Tibial nerve (tissue), 4 donors: ENCODE results near the gene KLK12. TPM values are rescaled to one million over a fixed set of nuclear protein-coding genes. Genes with fewer than 3 reads are reported as not detected.

Experiments used
- DNase-seq, 2 donors: peaks; one replicate each; pipeline ENCODE4 v3.0.0-alpha.2; 2019; ENCODE audit warnings: low spot score in 2 of 2
- H3K27ac ChIP-seq, 4 donors: fragments of 200-600 bp; sonication (generic) in 3 of 4; one replicate each; pipeline ENCODE4 v1.5.1; 2017 to 2019; ENCODE audit warnings: mild to moderate bottlenecking in 1 of 4
- H3K27me3 ChIP-seq, 2 donors: fragments of 200-600 bp; sonication (generic) in 1 of 2; one replicate each; pipeline versions ENCODE4 v1.5.1 to v1.6.0; 2017 to 2019
- H3K36me3 ChIP-seq, 3 donors: fragments of 200-600 bp; sonication (generic); one replicate each; pipeline ENCODE4 v1.5.1; 2018 to 2019
- H3K4me1 ChIP-seq, 4 donors: fragments of 200-600 bp; sonication (generic) in 3 of 4; one replicate each; pipeline ENCODE4 v1.5.1; 2017 to 2019
- H3K4me3 ChIP-seq, 4 donors: fragments of 200-600 bp; sonication (generic) in 3 of 4; one replicate each; pipeline ENCODE4 v1.5.1; 2017 to 2019; ENCODE audit warnings: mild to moderate bottlenecking in 1 of 4, moderate library complexity in 1 of 4
- H3K9me3 ChIP-seq, 4 donors: fragments of 200-600 bp; sonication (generic) in 3 of 4; one replicate each; pipeline ENCODE4 v1.5.1; 2017 to 2019
- EP300 ChIP-seq, 2 donors: sonication (generic); formaldehyde crosslinking; IDR thresholded peaks; one replicate each; pipeline ENCODE4 v1.6.1; 2017; ENCODE audit warnings: antibody characterized with exemption in 2 of 2, mild to moderate bottlenecking in 1 of 2
- POLR2A ChIP-seq, 2 donors: fragments of 450-650 bp; IDR thresholded peaks; one replicate each; pipeline ENCODE4 v1.6.1; 2017; ENCODE audit warnings: antibody characterized with exemption in 2 of 2, mild to moderate bottlenecking in 2 of 2, moderate library complexity in 2 of 2
- WGBS, 2 donors: methylation state at CpG; one replicate each; pipeline ENCODE4 v1.1.5; 2018; 5-methylcytosine and 5-hydroxymethylcytosine counted together
- total RNA-seq, 4 donors: library from RNA; depleted of rRNA; stranded (reverse); fragments of >200 nt; gene quantifications; one replicate each; pipeline ENCODE4 v1.1.0, GENCODE V29; 2016
- TF ChIP-seq, protein P1 (sequence below), 5 experiments: fragments of 200-600 bp in 3 of 5; fragments of 450-650 bp in 2 of 5; sonication (generic) in 3 of 5; IDR thresholded peaks; one replicate each; pipeline ENCODE4 v1.5.1; 2016 to 2019; ENCODE audit warnings: antibody characterized with exemption in 5 of 5, mild to moderate bottlenecking in 3 of 5, moderate library complexity in 2 of 5

Gene KLK12
- total RNA-seq, 4 donors from 2014 or later = not detected

GRCh38 chr19:51014242-51014641 is 20.6 kb downstream of the KLK12 start:
- Histone ChIP-seq H3K36me3 (no peaks in the 10 kb centered on the region), H3K27ac (no peak overlapping the region), H3K4me1 (peaks cover 0 to 19% (median 0%) of the 10 kb centered on the region in 4 donors), H3K9me3 (peaks cover 0 to 5% (median 0%) of the 10 kb centered on the region in 4 donors), H3K4me3 (no peak overlapping the region), H3K27me3 (peaks cover 0 to 56% of the 10 kb centered on the region in 2 donors)
- 88 to 90% methylated on average over 6 of the region's 6 CpGs for WGBS, 2 donors
- TF ChIP-seq, protein P1, sequence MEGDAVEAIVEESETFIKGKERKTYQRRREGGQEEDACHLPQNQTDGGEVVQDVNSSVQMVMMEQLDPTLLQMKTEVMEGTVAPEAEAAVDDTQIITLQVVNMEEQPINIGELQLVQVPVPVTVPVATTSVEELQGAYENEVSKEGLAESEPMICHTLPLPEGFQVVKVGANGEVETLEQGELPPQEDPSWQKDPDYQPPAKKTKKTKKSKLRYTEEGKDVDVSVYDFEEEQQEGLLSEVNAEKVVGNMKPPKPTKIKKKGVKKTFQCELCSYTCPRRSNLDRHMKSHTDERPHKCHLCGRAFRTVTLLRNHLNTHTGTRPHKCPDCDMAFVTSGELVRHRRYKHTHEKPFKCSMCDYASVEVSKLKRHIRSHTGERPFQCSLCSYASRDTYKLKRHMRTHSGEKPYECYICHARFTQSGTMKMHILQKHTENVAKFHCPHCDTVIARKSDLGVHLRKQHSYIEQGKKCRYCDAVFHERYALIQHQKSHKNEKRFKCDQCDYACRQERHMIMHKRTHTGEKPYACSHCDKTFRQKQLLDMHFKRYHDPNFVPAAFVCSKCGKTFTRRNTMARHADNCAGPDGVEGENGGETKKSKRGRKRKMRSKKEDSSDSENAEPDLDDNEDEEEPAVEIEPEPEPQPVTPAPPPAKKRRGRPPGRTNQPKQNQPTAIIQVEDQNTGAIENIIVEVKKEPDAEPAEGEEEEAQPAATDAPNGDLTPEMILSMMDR (IDR thresholded peaks at IDR 0.05) = no peak
- TF ChIP-seq EP300 (IDR thresholded peaks at IDR 0.05) = no peak
- TF ChIP-seq POLR2A (IDR thresholded peaks at IDR 0.05) = no peak
- DNase-seq = no peak

GRCh38 chr19:51012661-51013190 is 22.1 kb downstream of the KLK12 start:
- TF ChIP-seq EP300 (IDR thresholded peaks at IDR 0.05) (no peak), POLR2A (IDR thresholded peaks at IDR 0.05) (no peak)
- TF ChIP-seq, protein P1 (IDR thresholded peaks at IDR 0.05) = no peak

GRCh38 chr19:51010066-51010795 is 24.6 kb downstream of the KLK12 start:
- H3K9me3 ChIP-seq = no peaks in the 10 kb centered on the region
- no peak overlapping the region for H3K4me3 ChIP-seq
- DNase-seq = no peak
- WGBS, 2 donors = 75% methylated on average over 4 of the region's 4 CpGs
- no peak for TF ChIP-seq POLR2A (IDR thresholded peaks at IDR 0.05)
- TF ChIP-seq EP300 (IDR thresholded peaks at IDR 0.05) = no peak
- TF ChIP-seq, protein P1 (IDR thresholded peaks at IDR 0.05) = no peak
- peaks cover 0 to 16% of the 10 kb centered on the region in 2 donors for H3K27me3 ChIP-seq
- H3K4me1 ChIP-seq = no peaks in the 10 kb centered on the region
- no peaks in the 10 kb centered on the region for H3K36me3 ChIP-seq
- H3K27ac ChIP-seq = no peak overlapping the region

More at GRCh38 chr19:51012661-51013190, 22.1 kb downstream of the KLK12 start:
- Histone ChIP-seq H3K36me3 (no peaks in the 10 kb centered on the region), H3K27me3 (peaks cover 0 to 41% of the 10 kb centered on the region in 2 donors), H3K27ac (no peak overlapping the region), H3K9me3 (peaks cover 0 to 2% (median 0%) of the 10 kb centered on the region in 4 donors), H3K4me3 (no peak overlapping the region), H3K4me1 (peaks cover 0 to 13% (median 0%) of the 10 kb centered on the region in 4 donors)
- no peak for DNase-seq
- 69 to 80% methylated on average over 12 of the region's 12 CpGs for WGBS, 2 donors

DNA sequence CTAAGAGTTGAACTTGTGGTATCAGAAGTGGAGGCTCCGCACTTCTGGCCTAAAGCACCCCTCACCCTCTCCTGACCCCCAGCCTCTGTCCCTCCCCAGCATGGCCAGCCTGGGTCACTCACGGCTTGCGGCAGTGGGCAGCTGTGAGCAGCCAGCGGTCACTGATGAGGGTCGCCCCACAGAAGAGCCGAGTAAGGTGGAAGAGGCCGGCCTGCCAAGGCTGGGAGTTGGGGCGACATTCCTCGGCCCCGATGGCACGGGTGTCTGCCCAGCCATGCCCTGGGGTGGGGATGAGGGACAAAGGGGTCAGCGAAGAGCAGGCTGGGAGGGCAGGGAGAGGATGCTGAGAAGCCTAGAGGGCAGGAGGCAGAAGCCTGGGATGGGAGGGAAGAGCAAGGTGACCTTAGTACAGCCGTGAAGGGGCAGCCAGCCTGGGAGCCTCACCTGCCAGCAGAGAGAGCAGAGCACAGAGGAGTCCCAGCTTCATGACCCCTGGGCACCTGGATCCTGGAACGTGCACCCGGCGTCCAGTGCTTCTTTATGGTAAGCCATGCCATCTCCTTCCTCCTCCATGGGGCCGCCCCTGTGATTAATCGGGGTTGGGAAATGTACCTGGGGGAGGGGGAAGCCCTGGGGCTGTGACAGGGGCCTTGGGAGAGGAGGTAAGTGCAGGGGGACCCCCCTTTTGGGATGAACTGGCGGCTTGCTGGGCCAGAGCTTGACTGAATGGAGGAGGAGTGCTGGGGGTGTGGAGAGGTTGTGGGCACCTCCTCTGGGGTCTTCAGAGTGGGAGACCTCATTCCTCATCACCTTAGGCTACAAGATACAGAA is 25.5 kb downstream of the KLK12 start:
- WGBS, 2 donors = 66 to 69% methylated on average over 19 of the region's 19 CpGs
- no peak overlapping the region for H3K4me3 ChIP-seq
- no peak for DNase-seq
- no peak overlapping the region for H3K27ac ChIP-seq
- no peaks in the 10 kb centered on the region for H3K9me3 ChIP-seq
- H3K4me1 ChIP-seq = no peaks in the 10 kb centered on the region
- H3K36me3 ChIP-seq = no peaks in the 10 kb centered on the region
- H3K27me3 ChIP-seq = peaks cover 0 to 7% of the 10 kb centered on the region in 2 donors
- no peak for TF ChIP-seq POLR2A (IDR thresholded peaks at IDR 0.05)
- TF ChIP-seq EP300 (IDR thresholded peaks at IDR 0.05) = no peak
- TF ChIP-seq, protein P1 (IDR thresholded peaks at IDR 0.05) = no peak
